Measurements from ENCODE around the gene OSBPL3.

The OSBPL3 gene

GRCh38 chr7:24896031-24896501 is 83.9 kb downstream of the OSBPL3 start:
- no peak for DNase-seq (ENCODE audit: low read depth, low spot score)

GRCh38 chr7:24894429-24895221 is 85.4 kb downstream of the OSBPL3 start:
- no peak for DNase-seq (ENCODE audit: low read depth, low spot score)

GRCh38 chr7:24891311-24891735 is 88.7 kb downstream of the OSBPL3 start:
- DNase-seq (ENCODE audit: low read depth, low spot score): no peak

- no peak for DNase-seq (ENCODE audit: low read depth, low spot score)
Observed at GRCh38 chr7:24889611-24890010, 90.4 kb downstream of the OSBPL3 start.

- DNase-seq (ENCODE audit: low read depth, low spot score): no peak
Observed at GRCh38 chr7:24888653-24889052, 91.3 kb downstream of the OSBPL3 start.

DNA sequence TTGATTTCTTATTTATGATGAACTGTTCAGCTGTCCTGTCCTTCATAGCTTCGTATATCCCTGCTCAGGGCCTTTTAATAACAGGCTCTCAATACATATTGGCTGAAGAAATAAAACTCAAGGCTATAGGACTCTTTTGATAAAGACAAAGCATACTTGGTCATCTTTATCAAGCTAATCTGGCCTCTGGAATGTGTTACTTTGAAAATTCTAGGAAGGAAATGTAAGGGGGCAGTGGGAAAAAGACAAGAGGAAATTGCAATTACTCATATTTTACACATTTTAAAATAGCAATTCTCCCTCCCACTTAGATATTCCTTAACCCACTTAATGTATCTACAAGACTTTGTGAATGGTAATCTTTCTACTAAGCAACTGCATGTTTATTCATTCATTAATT is 94.3 kb downstream of the OSBPL3 start:
- no peak for DNase-seq (ENCODE audit: low read depth, low spot score)

GRCh38 chr7:24885305-24885704 is 94.7 kb downstream of the OSBPL3 start:
- DNase-seq (ENCODE audit: low read depth, low spot score): no peak

- DNase-seq (ENCODE audit: low read depth, low spot score): no peak
Observed at GRCh38 chr7:24884401-24884800, 95.6 kb downstream of the OSBPL3 start.

DNA sequence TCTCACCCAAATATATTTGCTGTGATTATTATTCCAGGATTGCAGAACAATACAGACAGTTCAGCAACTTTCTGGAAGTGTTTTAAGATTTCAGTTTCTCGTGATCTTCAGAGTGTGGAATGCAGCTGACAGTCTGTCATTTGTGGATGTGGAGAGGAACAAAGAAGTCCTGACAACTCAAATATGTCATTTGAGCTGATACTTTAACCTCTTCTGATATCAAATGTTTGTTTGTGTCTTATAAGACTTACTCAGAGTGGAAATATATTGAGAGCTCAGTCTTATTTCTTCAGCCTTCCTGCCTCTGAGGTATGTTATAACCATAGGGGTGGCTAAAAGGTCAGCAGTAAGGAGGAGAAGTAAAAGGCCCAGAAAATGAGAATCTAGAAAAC is 96.4 kb downstream of the OSBPL3 start:
- DNase-seq (ENCODE audit: low read depth, low spot score): no peak

DNA sequence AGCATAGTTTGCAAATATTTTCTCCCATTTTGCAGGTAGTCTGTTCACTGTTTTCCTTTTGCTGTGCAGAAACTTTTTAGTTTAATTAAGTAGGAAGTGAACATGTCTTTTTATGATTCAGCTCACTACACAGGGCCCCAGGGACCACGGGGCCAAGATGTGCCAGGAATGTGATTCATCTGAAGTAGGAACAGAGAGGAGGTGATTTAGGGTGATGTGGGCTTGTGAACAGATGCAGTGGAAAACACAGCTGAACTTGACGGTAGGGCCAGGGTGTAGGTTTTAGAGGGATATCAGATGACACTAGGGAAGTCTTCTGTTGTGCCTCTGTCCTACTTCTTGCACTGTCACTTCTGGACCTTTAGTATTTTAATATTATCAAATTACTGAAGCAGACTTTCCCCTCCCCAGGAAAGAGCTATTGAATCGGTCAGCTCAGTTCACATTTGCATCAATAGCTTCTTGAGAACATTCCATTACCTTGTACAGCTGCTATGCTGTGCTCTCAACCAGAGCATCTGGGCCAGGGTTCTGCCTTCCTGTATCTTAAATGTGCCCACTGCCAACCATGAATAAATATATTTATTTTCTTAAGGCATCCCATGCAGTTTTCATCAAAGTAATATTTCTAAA is 96.9 kb downstream of the OSBPL3 start:
- peak; percentile 29 for DNase-seq (ENCODE audit: low read depth, low spot score)

- DNase-seq (ENCODE audit: low read depth, low spot score): no peak
Observed at GRCh38 chr7:24881623-24882022, 98.4 kb downstream of the OSBPL3 start.

GRCh38 chr7:24880886-24881285 is 99.1 kb downstream of the OSBPL3 start:
- DNase-seq (ENCODE audit: low read depth, low spot score): no peak

- no peak for DNase-seq (ENCODE audit: low read depth, low spot score)
Observed at GRCh38 chr7:24879291-24879690, 100.7 kb downstream of the OSBPL3 start.

GRCh38 chr7:24877790-24878311 is 102.1 kb downstream of the OSBPL3 start:
- DNase-seq (ENCODE audit: low read depth, low spot score): no peak

DNA sequence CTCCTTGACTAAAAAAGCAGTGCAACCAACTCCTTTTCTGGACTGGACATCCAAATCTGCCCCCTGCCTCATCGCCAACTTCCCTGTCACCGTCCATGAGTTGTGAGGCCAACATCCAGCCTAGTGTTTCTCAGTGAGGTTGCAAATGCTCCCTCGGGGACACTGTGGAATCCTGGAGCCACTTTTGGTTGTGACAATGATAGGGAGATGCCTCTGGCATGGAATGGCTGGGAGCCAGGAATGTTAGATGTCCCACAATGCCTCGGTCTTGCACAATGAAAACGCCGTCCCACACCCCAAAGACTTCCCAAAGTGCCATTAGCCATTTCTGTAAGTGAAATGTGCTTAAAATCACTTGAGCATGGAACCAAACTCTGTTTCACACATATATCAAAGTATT is 105.2 kb downstream of the OSBPL3 start:
- DNase-seq (ENCODE audit: low read depth, low spot score): no peak

DNA sequence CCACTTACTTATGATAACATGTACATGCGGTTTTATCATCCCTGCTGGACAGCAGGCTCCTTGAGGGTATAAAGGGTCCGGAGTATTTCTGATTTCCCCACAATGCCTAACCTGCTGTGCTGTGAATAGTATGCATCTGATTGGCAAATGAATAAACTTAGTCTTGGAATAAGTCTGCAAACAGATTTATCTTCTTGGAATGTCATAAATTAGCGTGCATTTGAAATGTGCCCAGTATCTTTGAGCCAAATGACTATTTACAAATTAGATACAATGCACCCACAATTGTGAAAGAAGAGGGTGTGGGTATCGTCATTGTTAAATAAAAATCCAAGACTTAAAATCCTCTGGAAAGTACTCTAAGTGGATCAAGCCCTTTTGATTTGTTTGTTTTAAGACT is 106.0 kb downstream of the OSBPL3 start:
- no peak for DNase-seq (ENCODE audit: low read depth, low spot score)

DNA sequence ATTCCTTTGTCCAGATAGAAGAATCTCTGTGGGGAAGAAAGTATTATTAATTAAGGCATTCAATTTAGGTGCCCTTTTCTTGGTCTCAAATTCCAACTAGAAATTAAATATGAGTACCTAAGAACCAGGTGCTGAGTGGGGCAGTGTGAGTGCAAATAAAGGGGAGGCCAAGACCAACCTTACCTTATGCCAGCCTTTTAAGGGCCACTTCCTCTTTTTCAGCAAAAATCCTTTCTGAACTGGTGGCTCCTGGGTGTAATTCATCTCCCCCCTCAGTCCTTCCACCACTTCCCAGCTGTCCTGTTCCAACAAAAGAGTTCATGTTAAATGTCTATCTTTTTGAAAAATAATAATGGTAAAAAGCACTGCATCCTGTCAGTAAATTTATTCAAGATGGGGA is 108.2 kb downstream of the OSBPL3 start:
- no peak for DNase-seq (ENCODE audit: low read depth, low spot score)

DNA sequence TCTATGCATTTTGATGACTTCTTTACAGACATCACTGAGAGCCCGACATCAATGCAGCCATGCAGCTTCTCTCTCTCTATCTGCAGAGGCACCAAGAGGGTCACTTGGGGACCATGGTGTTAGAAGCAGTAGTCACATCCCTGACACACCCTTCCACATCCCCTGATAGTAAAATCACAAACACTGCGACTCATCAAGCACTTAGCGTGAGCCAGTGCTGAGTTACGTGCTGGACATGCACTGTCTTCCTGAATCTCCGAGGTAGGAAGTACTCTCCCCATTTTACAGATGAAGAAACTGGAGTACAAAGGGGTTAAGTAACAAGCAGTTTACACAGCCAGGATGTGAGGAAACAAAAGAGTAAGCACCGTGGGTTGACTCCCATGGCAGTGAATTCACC is 109.2 kb downstream of the OSBPL3 start:
- DNase-seq (ENCODE audit: low read depth, low spot score): no peak

DNA sequence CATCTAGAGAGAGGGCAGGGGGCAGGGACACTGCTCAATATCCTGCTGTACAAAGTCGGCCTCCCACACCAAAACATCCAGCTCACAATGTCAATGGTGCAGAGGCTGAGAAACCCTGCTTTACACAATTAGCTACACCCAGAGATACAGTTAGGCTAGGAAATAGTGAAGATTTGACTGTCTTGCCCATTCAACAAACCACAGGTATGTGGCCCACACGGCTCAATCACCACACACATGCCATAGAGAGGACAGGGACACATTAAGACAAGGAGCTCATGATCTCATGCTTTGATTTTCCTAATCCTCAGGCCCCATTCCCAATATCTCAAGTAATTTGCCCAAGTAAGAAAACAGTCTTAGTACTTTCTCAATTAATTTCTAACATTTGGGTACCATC is 110.4 kb downstream of the OSBPL3 start:
- DNase-seq (ENCODE audit: low read depth, low spot score): no peak

GRCh38 chr7:24868741-24869140 is 111.2 kb downstream of the OSBPL3 start:
- DNase-seq (ENCODE audit: low read depth, low spot score): no peak

DNA sequence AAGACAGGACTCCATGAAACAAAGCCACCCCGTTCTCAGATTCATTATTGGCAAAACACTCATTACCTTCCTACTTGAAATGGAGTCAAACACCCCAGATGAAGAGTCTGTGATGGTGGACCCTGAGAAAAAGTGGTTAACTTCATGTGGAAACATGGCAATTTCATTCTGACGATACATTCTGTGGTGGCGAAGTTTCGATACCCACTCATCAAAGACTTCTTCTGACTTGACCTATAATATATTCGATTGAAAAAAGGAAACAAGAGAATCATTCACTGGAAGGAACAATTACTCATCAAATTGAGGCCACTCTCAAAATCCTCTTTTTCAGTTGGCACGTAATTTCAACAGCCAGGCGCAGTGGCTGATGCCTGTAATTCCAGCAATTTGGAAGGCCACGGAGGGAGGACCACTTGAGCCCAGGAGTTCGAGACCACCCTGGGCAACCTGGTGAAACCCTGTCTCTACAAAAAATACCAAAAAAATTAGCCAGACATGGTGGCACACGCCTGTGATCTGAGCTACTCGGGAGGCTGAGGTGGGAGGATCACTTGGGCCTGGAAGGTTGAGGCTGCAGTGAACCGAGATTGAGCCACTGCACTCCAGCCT is 113.9 kb downstream of the OSBPL3 start:
- DNase-seq (ENCODE audit: low read depth, low spot score): no peak

GRCh38 chr7:24864214-24864817 is 115.7 kb downstream of the OSBPL3 start:
- no peak for DNase-seq (ENCODE audit: low read depth, low spot score)
